Tibial nerve (tissue), 4 donors: ENCODE measurements around the gene MEN1.

Experiments
- EP300 ChIP-seq, 2 donors: sonication (generic); formaldehyde crosslinking; IDR thresholded peaks; one replicate each; pipeline ENCODE4 v1.6.1; 2017; ENCODE audit warnings: antibody characterized with exemption in 2 of 2, mild to moderate bottlenecking in 1 of 2
- POLR2A ChIP-seq, 2 donors: fragments of 450-650 bp; IDR thresholded peaks; one replicate each; pipeline ENCODE4 v1.6.1; 2017; ENCODE audit warnings: antibody characterized with exemption in 2 of 2, mild to moderate bottlenecking in 2 of 2, moderate library complexity in 2 of 2
- TF ChIP-seq, protein P1 (sequence below), 5 experiments: fragments of 200-600 bp in 3 of 5; fragments of 450-650 bp in 2 of 5; sonication (generic) in 3 of 5; IDR thresholded peaks; one replicate each; pipeline ENCODE4 v1.5.1; 2016 to 2019; ENCODE audit warnings: antibody characterized with exemption in 5 of 5, mild to moderate bottlenecking in 3 of 5, moderate library complexity in 2 of 5

GRCh38 chr11:64755681-64756361 lies 54.5 kb downstream of the MEN1 start:
- TF ChIP-seq, protein P1, sequence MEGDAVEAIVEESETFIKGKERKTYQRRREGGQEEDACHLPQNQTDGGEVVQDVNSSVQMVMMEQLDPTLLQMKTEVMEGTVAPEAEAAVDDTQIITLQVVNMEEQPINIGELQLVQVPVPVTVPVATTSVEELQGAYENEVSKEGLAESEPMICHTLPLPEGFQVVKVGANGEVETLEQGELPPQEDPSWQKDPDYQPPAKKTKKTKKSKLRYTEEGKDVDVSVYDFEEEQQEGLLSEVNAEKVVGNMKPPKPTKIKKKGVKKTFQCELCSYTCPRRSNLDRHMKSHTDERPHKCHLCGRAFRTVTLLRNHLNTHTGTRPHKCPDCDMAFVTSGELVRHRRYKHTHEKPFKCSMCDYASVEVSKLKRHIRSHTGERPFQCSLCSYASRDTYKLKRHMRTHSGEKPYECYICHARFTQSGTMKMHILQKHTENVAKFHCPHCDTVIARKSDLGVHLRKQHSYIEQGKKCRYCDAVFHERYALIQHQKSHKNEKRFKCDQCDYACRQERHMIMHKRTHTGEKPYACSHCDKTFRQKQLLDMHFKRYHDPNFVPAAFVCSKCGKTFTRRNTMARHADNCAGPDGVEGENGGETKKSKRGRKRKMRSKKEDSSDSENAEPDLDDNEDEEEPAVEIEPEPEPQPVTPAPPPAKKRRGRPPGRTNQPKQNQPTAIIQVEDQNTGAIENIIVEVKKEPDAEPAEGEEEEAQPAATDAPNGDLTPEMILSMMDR (IDR thresholded peaks at IDR 0.05), result no peak
- TF ChIP-seq POLR2A (IDR thresholded peaks at IDR 0.05) (no peak), EP300 (IDR thresholded peaks at IDR 0.05) (no peak)
